Measurements from ENCODE around the gene AK3.

Gene AK3

DNA sequence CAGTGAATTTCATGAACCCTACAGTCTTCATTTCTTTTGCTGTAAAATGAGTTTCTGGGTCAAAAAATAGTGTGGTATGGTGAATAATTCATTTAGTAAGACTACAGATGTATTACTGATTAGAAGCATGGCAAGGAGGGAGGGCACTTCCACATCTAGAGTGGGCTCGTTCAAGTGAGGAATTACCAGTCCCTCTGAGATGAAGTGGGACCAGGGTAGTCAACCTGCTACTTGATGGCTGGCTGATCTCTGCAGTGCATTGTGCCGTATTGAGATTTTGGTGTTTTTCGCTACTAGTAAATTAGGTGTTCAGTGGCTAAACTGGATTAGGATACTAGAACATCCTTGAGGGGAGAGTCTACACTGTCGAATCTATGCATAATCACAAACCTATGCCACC lies 50.9 kb downstream of the AK3 start:
- TF ChIP-seq CEBPB (IDR thresholded peaks at IDR 0.05) (no peak), EGR1 (IDR thresholded peaks at IDR 0.05) (no peak), CREB1 (IDR thresholded peaks at IDR 0.05; ENCODE audit: low read depth) (no peak), TEAD4 (IDR thresholded peaks at IDR 0.05) (no peak), ZBTB7A (IDR thresholded peaks at IDR 0.05; ENCODE audit: low read depth) (no peak), TCF12 (IDR thresholded peaks at IDR 0.05; ENCODE audit: low read depth) (no peak), EP300 (IDR thresholded peaks at IDR 0.05; ENCODE audit: borderline replicate concordance) (no peak), YY1 (IDR thresholded peaks at IDR 0.05; ENCODE audit: low read depth) (no peak), FOXM1 (IDR thresholded peaks at IDR 0.05; ENCODE audit: borderline replicate concordance, low read depth) (no peak)
- TF ChIP-seq, protein P1, sequence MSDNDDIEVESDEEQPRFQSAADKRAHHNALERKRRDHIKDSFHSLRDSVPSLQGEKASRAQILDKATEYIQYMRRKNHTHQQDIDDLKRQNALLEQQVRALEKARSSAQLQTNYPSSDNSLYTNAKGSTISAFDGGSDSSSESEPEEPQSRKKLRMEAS (IDR thresholded peaks at IDR 0.05): no peak

DNA sequence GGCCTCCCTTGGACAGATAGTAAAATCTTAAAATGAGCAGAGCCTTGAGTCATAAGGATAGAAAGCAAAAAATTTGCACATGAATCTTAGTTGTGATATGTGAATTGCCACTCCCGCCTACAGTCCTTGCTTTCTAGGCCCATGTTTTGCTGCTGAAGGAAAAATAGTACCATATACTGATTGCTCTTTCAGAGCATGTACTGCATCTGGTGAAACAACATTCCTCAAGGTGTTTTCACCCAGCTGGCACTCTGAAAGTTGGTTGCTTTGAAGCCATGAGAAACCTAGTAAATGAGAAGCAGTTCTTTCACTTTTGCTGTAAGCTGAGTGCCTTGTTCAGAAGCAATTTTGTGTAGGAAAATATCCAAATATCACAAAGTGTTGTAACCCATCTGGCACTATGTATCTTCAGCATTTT lies 51.3 kb downstream of the AK3 start:
- TF ChIP-seq, protein P1 (IDR thresholded peaks at IDR 0.05): no peak
- no peak for TF ChIP-seq TCF12 (IDR thresholded peaks at IDR 0.05; ENCODE audit: low read depth)

GRCh38 chr9:4689021-4689420 lies 52.0 kb downstream of the AK3 start:
- TF ChIP-seq EP300 (IDR thresholded peaks at IDR 0.05; ENCODE audit: borderline replicate concordance): no peak
- no peak for TF ChIP-seq EGR1 (IDR thresholded peaks at IDR 0.05)
- no peak for TF ChIP-seq RAD21 (IDR thresholded peaks at IDR 0.05; ENCODE audit: low read depth)
- TF ChIP-seq TEAD4 (IDR thresholded peaks at IDR 0.05): no peak
- TF ChIP-seq REST (IDR thresholded peaks at IDR 0.05; ENCODE audit: low read depth): no peak
- TF ChIP-seq, protein P2, sequence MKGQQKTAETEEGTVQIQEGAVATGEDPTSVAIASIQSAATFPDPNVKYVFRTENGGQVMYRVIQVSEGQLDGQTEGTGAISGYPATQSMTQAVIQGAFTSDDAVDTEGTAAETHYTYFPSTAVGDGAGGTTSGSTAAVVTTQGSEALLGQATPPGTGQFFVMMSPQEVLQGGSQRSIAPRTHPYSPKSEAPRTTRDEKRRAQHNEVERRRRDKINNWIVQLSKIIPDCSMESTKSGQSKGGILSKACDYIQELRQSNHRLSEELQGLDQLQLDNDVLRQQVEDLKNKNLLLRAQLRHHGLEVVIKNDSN (IDR thresholded peaks at IDR 0.05): no peak
- no peak for TF ChIP-seq ZBTB7A (IDR thresholded peaks at IDR 0.05; ENCODE audit: low read depth)
- TF ChIP-seq FOXM1 (IDR thresholded peaks at IDR 0.05; ENCODE audit: borderline replicate concordance, low read depth): no peak
- TF ChIP-seq YY1 (IDR thresholded peaks at IDR 0.05; ENCODE audit: low read depth): no peak
- TF ChIP-seq TCF12 (IDR thresholded peaks at IDR 0.05; ENCODE audit: low read depth): no peak
- TF ChIP-seq NFIC (IDR thresholded peaks at IDR 0.05): no peak
- TF ChIP-seq CREB1 (IDR thresholded peaks at IDR 0.05; ENCODE audit: low read depth): no peak
- TF ChIP-seq, protein P1 (IDR thresholded peaks at IDR 0.05): no peak
- no peak for TF ChIP-seq TAF1 (IDR thresholded peaks at IDR 0.05; ENCODE audit: low read depth)
- no peak for TF ChIP-seq CEBPB (IDR thresholded peaks at IDR 0.05)

GRCh38 chr9:4686584-4686983 lies 54.4 kb downstream of the AK3 start:
- TF ChIP-seq TEAD4 (IDR thresholded peaks at IDR 0.05): no peak
- TF ChIP-seq YY1 (IDR thresholded peaks at IDR 0.05; ENCODE audit: low read depth): no peak
- no peak for TF ChIP-seq FOXM1 (IDR thresholded peaks at IDR 0.05; ENCODE audit: borderline replicate concordance, low read depth)
- no peak for TF ChIP-seq EP300 (IDR thresholded peaks at IDR 0.05; ENCODE audit: borderline replicate concordance)
- TF ChIP-seq, protein P1 (IDR thresholded peaks at IDR 0.05): no peak
- TF ChIP-seq TAF1 (IDR thresholded peaks at IDR 0.05; ENCODE audit: low read depth): no peak
- no peak for TF ChIP-seq REST (IDR thresholded peaks at IDR 0.05; ENCODE audit: low read depth)
- no peak for TF ChIP-seq NFIC (IDR thresholded peaks at IDR 0.05)
- TF ChIP-seq CEBPB (IDR thresholded peaks at IDR 0.05): no peak
- no peak for TF ChIP-seq RAD21 (IDR thresholded peaks at IDR 0.05; ENCODE audit: low read depth)
- no peak for TF ChIP-seq TCF12 (IDR thresholded peaks at IDR 0.05; ENCODE audit: low read depth)
- no peak for TF ChIP-seq EGR1 (IDR thresholded peaks at IDR 0.05)
- TF ChIP-seq, protein P2 (IDR thresholded peaks at IDR 0.05): no peak
- TF ChIP-seq ZBTB7A (IDR thresholded peaks at IDR 0.05; ENCODE audit: low read depth): no peak
- TF ChIP-seq CREB1 (IDR thresholded peaks at IDR 0.05; ENCODE audit: low read depth): no peak

DNA sequence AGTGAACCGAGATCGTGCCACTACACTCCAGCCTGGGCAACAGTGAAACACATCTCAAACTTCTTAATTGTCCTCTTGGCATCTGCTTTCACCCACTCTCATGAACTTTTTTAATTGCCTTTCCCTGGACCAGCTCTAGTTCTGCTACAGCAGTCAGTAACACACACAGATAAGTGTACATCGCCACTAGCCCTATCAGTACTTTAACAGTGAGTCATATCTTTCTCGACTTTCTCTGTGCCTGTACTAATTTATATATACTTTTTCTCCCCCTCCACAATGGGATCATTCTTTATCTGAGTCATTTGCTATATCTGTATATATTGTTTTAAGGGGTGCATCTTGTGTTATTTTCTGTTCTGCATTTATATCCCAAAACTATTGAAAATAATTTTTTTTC lies 54.9 kb downstream of the AK3 start:
- TF ChIP-seq FOXM1 (IDR thresholded peaks at IDR 0.05; ENCODE audit: borderline replicate concordance, low read depth): no peak
- TF ChIP-seq YY1 (IDR thresholded peaks at IDR 0.05; ENCODE audit: low read depth): no peak
- TF ChIP-seq EGR1 (IDR thresholded peaks at IDR 0.05): no peak
- no peak for TF ChIP-seq TEAD4 (IDR thresholded peaks at IDR 0.05)
- no peak for TF ChIP-seq RAD21 (IDR thresholded peaks at IDR 0.05; ENCODE audit: low read depth)
- TF ChIP-seq NFIC (IDR thresholded peaks at IDR 0.05): no peak
- TF ChIP-seq EP300 (IDR thresholded peaks at IDR 0.05; ENCODE audit: borderline replicate concordance): no peak

GRCh38 chr9:4684820-4685219 lies 56.2 kb downstream of the AK3 start:
- TF ChIP-seq REST (IDR thresholded peaks at IDR 0.05; ENCODE audit: low read depth) (no peak), NFIC (IDR thresholded peaks at IDR 0.05) (no peak), TCF12 (IDR thresholded peaks at IDR 0.05; ENCODE audit: low read depth) (no peak), TAF1 (IDR thresholded peaks at IDR 0.05; ENCODE audit: low read depth) (no peak), CREB1 (IDR thresholded peaks at IDR 0.05; ENCODE audit: low read depth) (no peak), TEAD4 (IDR thresholded peaks at IDR 0.05) (no peak), ZBTB7A (IDR thresholded peaks at IDR 0.05; ENCODE audit: low read depth) (no peak), YY1 (IDR thresholded peaks at IDR 0.05; ENCODE audit: low read depth) (no peak), CEBPB (IDR thresholded peaks at IDR 0.05) (no peak), FOXM1 (IDR thresholded peaks at IDR 0.05; ENCODE audit: borderline replicate concordance, low read depth) (no peak), RAD21 (IDR thresholded peaks at IDR 0.05; ENCODE audit: low read depth) (no peak), EGR1 (IDR thresholded peaks at IDR 0.05) (no peak), EP300 (IDR thresholded peaks at IDR 0.05; ENCODE audit: borderline replicate concordance) (no peak)
- TF ChIP-seq, protein P2 (IDR thresholded peaks at IDR 0.05): no peak
- TF ChIP-seq, protein P1 (IDR thresholded peaks at IDR 0.05): no peak

Data from Ishikawa (cell line).